Trophoblast cell (in vitro differentiated cells and primary cell): ENCODE results near the gene PSME3IP1.
A peak's percentile ranks its signal among the peaks of the same experiment; 100 is the strongest.
"Not testable (repeated sequence)": the region's sequence is repeated elsewhere in the genome, so short reads cannot be mapped to it uniquely, and the experiment has no call there.

Source experiments
- DNase-seq, 2 donors: peaks; one replicate each; pipeline ENCODE4 v3.0.0-alpha.2; 2016
- H2AFZ ChIP-seq: 2 replicates; pipeline ENCODE4 v1.6.1; 2013; ENCODE audit warnings: low read length, moderate library complexity, mild to moderate bottlenecking; ENCODE audit not compliant: insufficient read depth, poor library complexity
- H2AK5ac ChIP-seq: 2 replicates; pipeline ENCODE4 v1.6.1; 2013; ENCODE audit warnings: mild to moderate bottlenecking, low read length
- H2BK120ac ChIP-seq: 2 replicates; pipeline ENCODE4 v1.6.1; 2013; ENCODE audit warnings: low read length, mild to moderate bottlenecking, moderate library complexity; ENCODE audit not compliant: insufficient read depth, poor library complexity
- H2BK12ac ChIP-seq: 2 replicates; pipeline ENCODE4 v1.6.1; 2013; ENCODE audit warnings: mild to moderate bottlenecking, low read length, moderate library complexity
- H2BK5ac ChIP-seq: 2 replicates; pipeline ENCODE4 v1.6.1; 2013; ENCODE audit warnings: low read length, low read depth, moderate library complexity, mild to moderate bottlenecking; ENCODE audit not compliant: poor library complexity
- H3K14ac ChIP-seq: 2 replicates; pipeline ENCODE4 v1.6.1; 2013; ENCODE audit warnings: mild to moderate bottlenecking, low read length
- H3K18ac ChIP-seq: 2 replicates; pipeline ENCODE4 v1.6.1; 2013; ENCODE audit warnings: mild to moderate bottlenecking, low read length
- H3K23ac ChIP-seq: 2 replicates; pipeline ENCODE4 v1.6.1; 2013; ENCODE audit warnings: low read length
- H3K27ac ChIP-seq: 2 replicates; pipeline ENCODE4 v1.5.1; 2013; ENCODE audit warnings: low read depth, mild to moderate bottlenecking, inconsistent platforms, low read length, moderate library complexity
- H3K27me3 ChIP-seq: 2 replicates; pipeline ENCODE4 v1.6.1; 2013; ENCODE audit warnings: inconsistent platforms, mild to moderate bottlenecking, low read length, moderate library complexity; ENCODE audit not compliant: insufficient read depth
- H3K36me3 ChIP-seq, 2 experiments: 1 replicate in 1 of 2; 2 replicates in 1 of 2; pipeline ENCODE4 v1.6.1; 2013; ENCODE audit warnings: low read length in 2 of 2, mild to moderate bottlenecking in 2 of 2, moderate library complexity in 1 of 2; ENCODE audit not compliant: insufficient read depth in 2 of 2, control insufficient read depth in 1 of 2
- H3K4ac ChIP-seq: 2 replicates; pipeline ENCODE4 v1.6.1; 2013; ENCODE audit warnings: low read depth, mild to moderate bottlenecking, low read length, moderate library complexity
- H3K4me1 ChIP-seq, 2 experiments: 1 replicate in 1 of 2; 2 replicates in 1 of 2; pipeline ENCODE4 v1.6.1; 2013; ENCODE audit warnings: low read length in 2 of 2, mild to moderate bottlenecking in 2 of 2, moderate library complexity in 1 of 2; ENCODE audit not compliant: insufficient read depth in 2 of 2, control insufficient read depth in 1 of 2
- H3K4me2 ChIP-seq: 2 replicates; pipeline ENCODE4 v1.6.1; 2013; ENCODE audit warnings: inconsistent platforms, mild to moderate bottlenecking, low read length, moderate library complexity
- H3K4me3 ChIP-seq: 2 replicates; pipeline ENCODE4 v1.5.1; 2013; ENCODE audit warnings: mild to moderate bottlenecking, low read depth, low read length, inconsistent platforms
- H3K79me1 ChIP-seq: one replicate; pipeline ENCODE4 v1.6.1; 2013; ENCODE audit warnings: low read length
- H3K79me2 ChIP-seq: 2 replicates; pipeline ENCODE4 v1.6.1; 2013; ENCODE audit warnings: low read length, mild to moderate bottlenecking; ENCODE audit not compliant: control insufficient read depth, insufficient read depth, poor library complexity
- H3K9ac ChIP-seq: 2 replicates; pipeline ENCODE4 v1.6.1; 2013; ENCODE audit warnings: mild to moderate bottlenecking, low read length
- H3K9me3 ChIP-seq: 2 replicates; pipeline ENCODE4 v1.6.1; 2013; ENCODE audit warnings: low read depth, mild to moderate bottlenecking, control low read depth, inconsistent platforms, low read length; ENCODE audit not compliant: insufficient read depth
- H4K12ac ChIP-seq: 2 replicates; pipeline ENCODE4 v1.6.1; 2013; ENCODE audit warnings: low read depth, mild to moderate bottlenecking, low read length, moderate library complexity
- H4K8ac ChIP-seq: 2 replicates; pipeline ENCODE4 v1.6.1; 2013; ENCODE audit warnings: low read depth, mild to moderate bottlenecking, low read length, moderate library complexity
- H4K91ac ChIP-seq: one replicate; pipeline ENCODE4 v1.6.1; 2013; ENCODE audit warnings: low read depth, mild to moderate bottlenecking, low read length, moderate library complexity
- WGBS: extraction: QIAGEN DNeasy Blood & Tissue Kit; methylation state at CpG from one replicate; pipeline ENCODE4 v1.1.7; 2013; ENCODE audit warnings: missing lambda C conversion rate; ENCODE audit not compliant: insufficient read length, insufficient coverage; ENCODE audit errors: extremely low coverage; 5-methylcytosine and 5-hydroxymethylcytosine counted together

Gene PSME3IP1

DNA sequence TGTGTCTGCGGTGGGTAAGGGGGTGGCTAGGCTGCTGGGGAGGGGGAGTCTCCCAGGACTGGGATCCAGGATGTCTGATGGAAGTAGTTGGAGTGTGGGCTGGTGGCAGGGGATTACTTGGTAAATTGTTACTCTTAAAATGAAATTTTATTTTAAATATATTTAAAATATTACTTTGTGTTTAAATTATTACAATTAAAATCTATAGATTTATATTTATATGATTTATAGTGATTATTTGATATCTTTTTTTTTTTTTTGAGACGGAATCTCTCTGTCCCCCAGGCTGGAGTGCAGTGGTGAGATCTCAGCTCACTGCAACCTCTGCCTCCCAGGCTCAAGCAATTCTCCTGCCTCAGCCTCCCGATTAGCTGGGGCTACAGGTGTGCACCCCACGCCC, 74.9 kb downstream of the PSME3IP1 start:
- no peak overlapping the region for H3K4ac ChIP-seq
- H3K4me3 ChIP-seq, result no peak overlapping the region
- H4K12ac ChIP-seq, result no peak overlapping the region
- H3K9ac ChIP-seq, result no peak overlapping the region
- H3K9me3 ChIP-seq, result peaks cover 2% of the 10 kb centered on the region
- H2AFZ ChIP-seq, result no peak overlapping the region
- no peak overlapping the region for H4K91ac ChIP-seq
- peaks cover 21 to 24% of the 10 kb centered on the region in 2 experiments for H3K36me3 ChIP-seq
- no CpG with 5 or more reads among the region's 4 CpGs for WGBS
- no peak overlapping the region for H2BK12ac ChIP-seq
- H3K23ac ChIP-seq, result no peak overlapping the region
- H3K27ac ChIP-seq, result no peak overlapping the region
- H3K4me2 ChIP-seq, result no peak overlapping the region
- no peak overlapping the region for H3K18ac ChIP-seq
- no peaks in the 10 kb centered on the region for H3K27me3 ChIP-seq
- H3K4me1 ChIP-seq, result peaks cover 8 to 11% of the 10 kb centered on the region in 2 experiments
- no peak overlapping the region for H4K8ac ChIP-seq
- no peak overlapping the region for H3K14ac ChIP-seq
- no peak overlapping the region for H2BK120ac ChIP-seq
- H3K79me1 ChIP-seq, result no peaks in the 10 kb centered on the region
- H3K79me2 ChIP-seq, result no peaks in the 10 kb centered on the region
- no peak overlapping the region for H2BK5ac ChIP-seq
- DNase-seq, result no peak
- no peak overlapping the region for H2AK5ac ChIP-seq

DNA sequence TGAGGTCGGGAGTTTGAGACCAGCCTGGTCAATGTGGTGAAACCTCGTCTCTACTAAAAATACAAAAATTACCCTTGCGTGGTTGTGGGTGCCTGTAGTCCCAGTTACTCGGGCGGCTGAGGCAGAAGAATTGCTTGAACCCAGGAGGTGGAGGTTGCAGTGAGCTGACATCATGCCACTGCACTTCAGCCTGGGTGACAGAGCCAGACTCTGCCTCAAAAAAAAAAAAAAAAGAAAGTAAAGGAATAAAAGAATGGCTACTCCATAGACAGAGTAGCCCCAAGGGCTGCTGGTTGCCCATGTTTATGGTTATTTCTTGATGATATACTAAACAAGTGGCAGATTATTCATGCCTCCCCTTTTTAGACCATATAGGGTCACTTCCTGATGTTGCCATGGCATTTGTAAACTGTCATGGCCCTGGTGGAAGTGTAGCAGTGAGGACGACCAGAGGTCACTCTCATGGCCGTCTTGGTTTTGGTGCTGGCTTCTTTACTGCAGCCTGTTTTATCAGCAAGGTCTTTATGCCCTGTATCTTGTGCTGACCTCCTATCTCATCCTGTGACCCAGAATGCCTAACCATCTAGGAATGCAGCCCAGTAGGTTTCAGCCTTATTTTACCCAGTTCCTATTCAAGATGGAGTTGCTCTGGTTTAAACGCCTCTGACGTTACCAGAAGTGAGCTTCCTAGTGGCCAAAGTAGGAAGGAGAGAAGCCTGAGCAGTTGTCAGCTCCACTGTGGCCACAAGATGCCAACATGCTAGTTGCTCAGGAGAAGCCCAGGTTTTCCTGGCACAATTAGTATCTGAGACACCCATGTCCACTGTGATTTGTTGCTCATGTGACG, 76.4 kb downstream of the PSME3IP1 start:
- H3K4ac ChIP-seq, H2AK5ac ChIP-seq, H3K27me3 ChIP-seq, H4K12ac ChIP-seq, H4K91ac ChIP-seq, H3K9ac ChIP-seq, H2BK120ac ChIP-seq, H3K23ac ChIP-seq, H2AFZ ChIP-seq, H2BK5ac ChIP-seq, H2BK12ac ChIP-seq, H3K79me1 ChIP-seq, H3K27ac ChIP-seq, H3K9me3 ChIP-seq, H3K4me3 ChIP-seq, H3K79me2 ChIP-seq, H4K8ac ChIP-seq, H3K18ac ChIP-seq, H3K14ac ChIP-seq, H3K4me2 ChIP-seq: not testable (repeated sequence)
- no CpG with 5 or more reads among the region's 10 CpGs for WGBS
- peaks cover 13 to 18% of the 10 kb centered on the region in 2 experiments for H3K36me3 ChIP-seq
- peaks cover 8 to 11% of the 10 kb centered on the region in 2 experiments for H3K4me1 ChIP-seq
- DNase-seq, result peak; percentile 50 to 75

DNA sequence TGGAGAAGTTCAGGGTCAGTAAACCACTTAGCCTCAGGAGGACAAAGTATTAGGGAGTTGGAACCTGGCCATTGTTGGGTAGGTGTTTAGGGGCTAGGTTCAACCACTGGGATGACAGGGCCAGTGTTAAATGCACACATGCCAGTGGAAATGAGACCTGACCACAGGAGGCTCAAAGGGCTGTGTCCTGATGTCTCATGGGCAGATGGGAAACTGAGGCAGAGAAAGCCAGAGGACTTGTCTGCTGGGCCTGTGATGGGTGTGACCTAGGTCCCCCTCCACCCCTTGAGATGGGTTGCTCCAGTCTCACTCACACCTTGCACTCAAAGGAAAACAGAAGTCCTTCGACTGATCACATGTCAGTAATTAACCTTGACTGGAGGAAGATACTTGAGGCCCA, 77.4 kb downstream of the PSME3IP1 start:
- peaks cover 11% of the 10 kb centered on the region in 2 experiments for H3K4me1 ChIP-seq
- peaks cover 3% of the 10 kb centered on the region for H3K9me3 ChIP-seq
- H4K91ac ChIP-seq, result no peak overlapping the region
- no peak overlapping the region for H3K14ac ChIP-seq
- no peak overlapping the region for H3K4ac ChIP-seq
- no CpG with 5 or more reads among the region's 1 CpG for WGBS
- no peak overlapping the region for H2BK120ac ChIP-seq
- H2AK5ac ChIP-seq, result no peak overlapping the region
- H3K23ac ChIP-seq, result no peak overlapping the region
- H3K36me3 ChIP-seq, result peaks cover 6 to 8% of the 10 kb centered on the region in 2 experiments
- no peak overlapping the region for H4K8ac ChIP-seq
- H3K79me2 ChIP-seq, result no peaks in the 10 kb centered on the region
- no peak overlapping the region for H3K18ac ChIP-seq
- H3K4me3 ChIP-seq, result no peak overlapping the region
- no peak overlapping the region for H2BK12ac ChIP-seq
- no peak overlapping the region for H4K12ac ChIP-seq
- no peak overlapping the region for H2AFZ ChIP-seq
- no peak overlapping the region for H3K9ac ChIP-seq
- H3K4me2 ChIP-seq, result no peak overlapping the region
- no peak overlapping the region for H2BK5ac ChIP-seq
- H3K27me3 ChIP-seq, result no peaks in the 10 kb centered on the region
- no peaks in the 10 kb centered on the region for H3K79me1 ChIP-seq
- DNase-seq, result no peak
- H3K27ac ChIP-seq, result no peak overlapping the region

DNA sequence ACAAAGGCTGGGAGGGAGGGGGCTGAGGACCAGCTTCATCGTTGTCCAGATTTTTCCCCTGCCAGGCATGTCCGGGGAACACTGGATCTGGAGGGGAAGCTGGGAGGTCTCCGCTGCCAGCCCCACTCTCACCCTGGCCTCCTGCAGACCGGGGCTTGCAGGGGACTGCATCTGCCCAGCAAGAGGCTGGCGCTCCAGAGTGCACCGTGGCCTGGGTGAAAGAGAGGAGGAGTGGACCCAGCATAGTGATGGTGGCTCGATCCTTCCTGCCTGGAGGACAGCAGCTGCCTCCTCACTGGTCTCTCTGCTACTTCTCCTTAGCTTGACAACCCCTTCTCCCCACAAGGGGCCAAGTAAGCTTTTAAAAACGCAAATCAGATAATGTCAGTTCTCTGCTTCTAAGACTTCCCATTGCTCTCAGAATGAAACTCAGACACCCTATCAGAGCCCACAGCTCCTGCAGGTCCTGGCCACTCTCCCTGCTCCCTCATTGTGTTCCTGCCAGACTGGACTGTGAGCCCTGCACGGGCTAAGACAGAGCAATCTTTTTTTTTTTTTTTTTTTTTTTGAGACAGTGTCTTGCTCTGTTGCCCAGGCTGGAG, 78.4 kb downstream of the PSME3IP1 start:
- Histone ChIP-seq H2AFZ (no peak overlapping the region), H2BK12ac (no peak overlapping the region), H2AK5ac (no peak overlapping the region), H2BK120ac (no peak overlapping the region), H3K4me1 (peaks cover 11% of the 10 kb centered on the region in 2 experiments), H3K36me3 (peaks cover 1 to 2% of the 10 kb centered on the region in 2 experiments), H3K4me3 (no peak overlapping the region), H4K12ac (no peak overlapping the region), H3K9ac (no peak overlapping the region), H3K14ac (no peak overlapping the region), H3K23ac (no peak overlapping the region), H3K27ac (no peak overlapping the region), H3K9me3 (peaks cover 3% of the 10 kb centered on the region), H4K8ac (no peak overlapping the region), H3K4me2 (no peak overlapping the region), H3K4ac (no peak overlapping the region), H3K18ac (no peak overlapping the region), H3K79me2 (no peaks in the 10 kb centered on the region), H4K91ac (no peak overlapping the region), H3K27me3 (no peaks in the 10 kb centered on the region), H2BK5ac (no peak overlapping the region), H3K79me1 (no peaks in the 10 kb centered on the region)
- no peak for DNase-seq
- WGBS, result no CpG with 5 or more reads among the region's 9 CpGs
